Kidney (tissue), 14 donors: Measurements from ENCODE around the gene AHNAK. TPM values are rescaled to one million over a fixed set of nuclear protein-coding genes. Genes with fewer than 3 reads are reported as not detected.

ENCODE experiments used
- DNase-seq, 5 donors: peaks; one replicate each; pipeline ENCODE4 v3.0.0-alpha.2; 2013 to 2020
- FAIRE-seq: peaks from 2 replicates; lab custom pipeline; 2012; peaks lifted over from hg19 to GRCh38; lab: Jason Lieb, UNC
- H3K27ac ChIP-seq, 2 donors: one replicate each; pipeline ENCODE4 v1.7.0; 2013; ENCODE audit warnings: low read depth in 2 of 2, low read length in 2 of 2, inconsistent platforms in 1 of 2
- H3K27me3 ChIP-seq: one replicate; pipeline ENCODE4 v1.7.1; 2013; ENCODE audit warnings: low read length, inconsistent platforms; ENCODE audit not compliant: control insufficient read depth, insufficient read depth
- H3K36me3 ChIP-seq, 3 donors: one replicate each; pipeline versions ENCODE4 v1.7.0 to v1.7.1; 2013; ENCODE audit warnings: low read length in 3 of 3, control low read depth in 1 of 3, inconsistent platforms in 1 of 3; ENCODE audit not compliant: insufficient read depth in 3 of 3, control insufficient read depth in 2 of 3
- H3K4me1 ChIP-seq, 3 donors: one replicate each; pipeline versions ENCODE4 v1.7.0 to v1.7.1; 2013; ENCODE audit warnings: low read length in 3 of 3, inconsistent platforms in 1 of 3, low read depth in 1 of 3; ENCODE audit not compliant: control insufficient read depth in 2 of 3, insufficient read depth in 2 of 3
- H3K4me3 ChIP-seq, 3 donors: one replicate each; pipeline versions ENCODE4 v1.7.0 to v1.8.1; 2013; ENCODE audit warnings: low read length in 3 of 3, control low read depth in 1 of 3, inconsistent platforms in 1 of 3
- H3K9ac ChIP-seq, 3 donors: one replicate each; pipeline versions ENCODE4 v1.7.0 to v1.7.1; 2013; ENCODE audit warnings: low read length in 3 of 3, control low read depth in 1 of 3, inconsistent platforms in 1 of 3
- H3K9me3 ChIP-seq, 3 donors: one replicate each; pipeline versions ENCODE4 v1.7.0 to v1.7.1; 2013; ENCODE audit warnings: low read length in 3 of 3, control low read depth in 1 of 3, inconsistent platforms in 1 of 3; ENCODE audit not compliant: control insufficient read depth in 2 of 3, insufficient read depth in 1 of 3
- intact Hi-C: fragments of 100-400 bp; cut with DNase I; formaldehyde crosslinking; loops from one replicate; pipeline ENCODE4 v1.11.1; 2022
- polyA plus RNA-seq: library from polyadenylated mRNA; stranded (reverse); fragments of 350-450 nt; fragmentation: Illumina TruSeq; extraction: RNeasy Lipid Tissue Mini Kit (QIAGEN cat#74804); gene quantifications from one replicate; pipeline ENCODE4 v1.2.3, GENCODE V29; 2014; ENCODE audit warnings: low read depth, low replicate concordance; ENCODE audit not compliant: insufficient read depth
- total RNA-seq: library from RNA; stranded (reverse); fragmentation: NEBNext Ultra II Directional; extraction: Animal tissue kit (Norgen Biotek cat#: 25700); gene quantifications from one replicate; pipeline ENCODE4 v1.2.1, GENCODE V29; 2021
- TF ChIP-seq, protein P1 (sequence below): IDR thresholded peaks from 3 replicates; pipeline ENCODE4 v1.5.1; 2012; ENCODE audit warnings: mild to moderate bottlenecking, moderate library complexity, borderline replicate concordance; ENCODE audit not compliant: insufficient read depth; ENCODE audit errors: extremely low read depth
- donor health status: control.
- donor health status: control.
- donor health status: control.
- donor health status: control.
- donor health status: control.
- donor health status: DM: yes; HTN: yes; CAD: no.
- donor health status: Normal renal cell carcinoma (clear cell type).

AHNAK gene
- total and polyA plus RNA-seq, 2 donors from 2014 or later, result 36.6 to 700 TPM

DNA sequence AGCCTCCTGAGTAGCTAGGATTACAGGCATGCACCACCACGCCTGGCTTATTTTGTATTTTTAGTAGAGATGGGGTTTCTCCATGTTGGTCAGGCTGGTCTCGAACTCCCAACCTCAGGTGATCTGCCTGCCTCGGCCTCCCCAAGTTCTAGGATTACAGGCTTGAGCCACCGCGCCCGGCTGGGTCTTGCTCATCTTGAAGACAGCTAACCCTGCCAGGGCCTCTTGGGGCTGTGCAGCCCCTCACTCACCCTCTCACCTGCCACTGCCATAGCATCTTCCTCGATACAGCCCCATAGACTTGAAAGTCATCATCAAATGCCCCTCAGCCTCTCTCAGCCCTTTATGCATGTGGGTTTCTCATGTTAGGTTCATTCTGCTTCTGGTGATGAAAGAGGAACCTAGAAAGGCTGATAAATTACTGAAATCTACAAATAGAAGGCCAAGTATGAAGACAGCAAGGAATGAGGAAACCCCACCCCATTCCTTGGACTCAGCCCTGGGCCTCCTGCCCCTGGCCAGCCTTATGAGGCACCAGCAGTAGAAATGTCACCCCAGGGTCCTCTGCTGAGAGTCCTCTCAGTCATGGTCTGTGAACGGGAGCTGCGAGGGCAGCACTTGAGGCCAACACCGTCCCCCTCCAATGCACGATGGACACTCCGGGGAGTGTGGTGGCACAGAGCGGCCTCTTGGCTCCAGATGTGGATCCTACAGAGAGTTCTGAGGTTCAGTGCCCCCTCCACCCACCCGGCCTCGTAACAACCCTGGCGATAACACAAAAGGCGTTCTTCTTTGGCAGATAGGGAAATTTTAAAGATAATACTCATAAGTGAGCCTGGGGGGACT lies 103.0 kb downstream of the AHNAK start:
- intact Hi-C loops, result no loop called here
- Histone ChIP-seq H3K4me1 (peaks cover 6 to 8% (median 7%) of the 10 kb centered on the region in 3 donors), H3K27me3 (no peaks in the 10 kb centered on the region), H3K9me3 (no peaks in the 10 kb centered on the region), H3K36me3 (no peaks in the 10 kb centered on the region), H3K4me3 (peak overlapping the region in 1 of 3 donors; percentile 65), H3K9ac (no peak overlapping the region), H3K27ac (peak overlapping the region in 1 of 2 donors; percentile 58)
- TF ChIP-seq, protein P1, sequence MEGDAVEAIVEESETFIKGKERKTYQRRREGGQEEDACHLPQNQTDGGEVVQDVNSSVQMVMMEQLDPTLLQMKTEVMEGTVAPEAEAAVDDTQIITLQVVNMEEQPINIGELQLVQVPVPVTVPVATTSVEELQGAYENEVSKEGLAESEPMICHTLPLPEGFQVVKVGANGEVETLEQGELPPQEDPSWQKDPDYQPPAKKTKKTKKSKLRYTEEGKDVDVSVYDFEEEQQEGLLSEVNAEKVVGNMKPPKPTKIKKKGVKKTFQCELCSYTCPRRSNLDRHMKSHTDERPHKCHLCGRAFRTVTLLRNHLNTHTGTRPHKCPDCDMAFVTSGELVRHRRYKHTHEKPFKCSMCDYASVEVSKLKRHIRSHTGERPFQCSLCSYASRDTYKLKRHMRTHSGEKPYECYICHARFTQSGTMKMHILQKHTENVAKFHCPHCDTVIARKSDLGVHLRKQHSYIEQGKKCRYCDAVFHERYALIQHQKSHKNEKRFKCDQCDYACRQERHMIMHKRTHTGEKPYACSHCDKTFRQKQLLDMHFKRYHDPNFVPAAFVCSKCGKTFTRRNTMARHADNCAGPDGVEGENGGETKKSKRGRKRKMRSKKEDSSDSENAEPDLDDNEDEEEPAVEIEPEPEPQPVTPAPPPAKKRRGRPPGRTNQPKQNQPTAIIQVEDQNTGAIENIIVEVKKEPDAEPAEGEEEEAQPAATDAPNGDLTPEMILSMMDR, result no peak
- FAIRE-seq (no peak), DNase-seq (no peak)

DNA sequence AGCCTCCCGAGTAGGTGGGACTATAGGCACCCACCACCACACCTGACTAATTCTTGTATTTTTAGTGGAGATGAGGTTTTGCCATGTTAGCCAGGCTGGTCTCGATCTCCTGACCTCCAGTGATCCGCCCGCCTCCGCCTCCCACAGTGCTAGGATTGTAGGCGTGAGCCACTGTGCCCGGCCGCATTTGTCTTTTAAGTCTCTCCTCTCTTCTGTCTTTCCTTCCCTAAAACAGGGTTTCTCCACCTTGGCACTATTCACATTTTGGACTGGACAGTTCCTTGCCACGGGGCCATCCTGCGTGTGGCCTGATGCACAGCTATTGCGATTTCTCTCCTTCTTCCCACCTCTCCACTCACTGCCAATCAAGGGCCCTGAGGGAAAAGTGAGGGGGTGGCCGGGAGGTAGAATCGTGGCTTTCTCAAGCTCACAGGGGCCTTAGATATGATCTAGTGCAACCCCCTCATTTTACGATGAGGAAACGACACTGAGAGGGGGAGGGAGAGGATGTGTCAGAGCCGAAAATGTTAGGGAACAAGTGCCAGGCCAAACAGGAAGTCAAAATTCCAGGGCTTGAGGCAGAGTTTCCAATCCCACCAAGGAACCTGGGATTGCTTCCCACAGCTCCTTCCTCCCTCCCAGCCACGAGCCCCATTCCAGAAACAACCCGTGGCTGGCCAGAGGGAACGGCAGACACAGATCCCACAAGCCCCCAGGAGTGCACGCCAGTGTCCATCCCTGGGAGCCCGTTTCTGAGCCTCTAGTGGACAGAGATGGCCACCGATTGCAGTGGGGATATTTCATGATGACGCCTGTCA lies 106.6 kb downstream of the AHNAK start:
- no peaks in the 10 kb centered on the region for H3K27me3 ChIP-seq
- H3K9ac ChIP-seq, result no peak overlapping the region
- peak overlapping the region in 1 of 2 donors; percentile 7 for H3K27ac ChIP-seq
- no peaks in the 10 kb centered on the region for H3K9me3 ChIP-seq
- FAIRE-seq (no peak), DNase-seq (peak in 1 of 5 donors; percentile 68)
- TF ChIP-seq, protein P1, result no peak
- no peak overlapping the region for H3K4me3 ChIP-seq
- peaks cover 3 to 8% (median 7%) of the 10 kb centered on the region in 3 donors for H3K4me1 ChIP-seq
- H3K36me3 ChIP-seq, result no peaks in the 10 kb centered on the region
- intact Hi-C loops, result no loop called here

DNA sequence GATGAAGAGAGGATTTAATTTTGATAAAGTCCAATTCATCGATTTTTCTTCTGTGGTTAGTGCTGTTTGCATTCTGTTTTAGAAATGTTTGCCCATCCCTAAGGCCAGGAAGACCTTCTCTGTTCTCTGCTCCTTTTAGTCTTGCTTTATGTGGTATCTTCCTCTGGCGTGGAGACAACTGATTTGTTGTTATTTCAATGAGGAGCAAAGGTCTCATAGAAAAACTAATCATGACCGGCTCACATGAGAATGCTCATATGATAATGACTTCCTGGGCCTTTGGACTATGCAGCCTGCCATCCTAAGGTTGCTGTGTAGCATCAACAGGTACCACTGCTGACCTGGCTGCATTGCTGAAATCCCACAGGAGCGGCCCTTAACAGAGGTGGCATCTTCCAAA lies 108.0 kb downstream of the AHNAK start:
- H3K27ac ChIP-seq, result no peak overlapping the region
- intact Hi-C loops, result no loop called here
- H3K4me3 ChIP-seq, result no peak overlapping the region
- H3K36me3 ChIP-seq, result no peaks in the 10 kb centered on the region
- H3K27me3 ChIP-seq, result no peaks in the 10 kb centered on the region
- no peaks in the 10 kb centered on the region for H3K9me3 ChIP-seq
- no peak for DNase-seq
- H3K9ac ChIP-seq, result no peak overlapping the region
- peaks cover 2 to 7% (median 4%) of the 10 kb centered on the region in 3 donors for H3K4me1 ChIP-seq
- no peak for FAIRE-seq
- TF ChIP-seq, protein P1, result no peak
